Lower lobe of right lung (tissue), 2 donors: ENCODE measurements around the gene MAPKAP1. TPM values are rescaled to one million over a fixed set of nuclear protein-coding genes. Genes with fewer than 3 reads are reported as not detected.

ENCODE experiments used
- ATAC-seq, 2 donors: fragments of 200-7000 bp; cut with Tn5 transposase; one replicate each; pipeline ENCODE4 v1.9.1; 2020 to 2022; ENCODE audit warnings: mild to moderate bottlenecking in 2 of 2, moderate library complexity in 2 of 2
- DNase-seq: peaks from one replicate; pipeline ENCODE4 v3.0.0-alpha.2; 2020
- H3K27ac ChIP-seq: fragments of 200-600 bp; one replicate; pipeline ENCODE4 v1.8.0; 2022
- H3K27me3 ChIP-seq: fragments of 200-600 bp; one replicate; pipeline ENCODE4 v1.8.0; 2022; ENCODE audit warnings: low read depth
- H3K36me3 ChIP-seq: fragments of 200-600 bp; one replicate; pipeline ENCODE4 v1.8.0; 2022; ENCODE audit warnings: mild to moderate bottlenecking
- H3K4me1 ChIP-seq: fragments of 200-600 bp; one replicate; pipeline ENCODE4 v1.8.0; 2022
- H3K4me3 ChIP-seq: fragments of 200-600 bp; one replicate; pipeline ENCODE4 v1.8.0; 2022; ENCODE audit warnings: mild to moderate bottlenecking
- H3K9me3 ChIP-seq: fragments of 200-600 bp; one replicate; pipeline ENCODE4 v1.8.0; 2022
- CTCF ChIP-seq: fragments of 200-600 bp; IDR thresholded peaks from one replicate; pipeline ENCODE4 v1.8.0; 2022; ENCODE audit warnings: antibody characterized with exemption, mild to moderate bottlenecking
- intact Hi-C: fragments of 100-400 bp; cut with DNase I; formaldehyde crosslinking; loops from one replicate; pipeline ENCODE4 v1.11.0; 2022
- total RNA-seq: library from RNA; stranded (reverse); fragmentation: NEBNext Ultra II Directional; extraction: Animal tissue kit (Norgen Biotek cat#: 25700); gene quantifications from one replicate; pipeline ENCODE4 v1.2.1, GENCODE V29; 2021
- donor health status: DM: no; HTN: yes; CAD: no; lungs with severe emphysema.

The MAPKAP1 gene
- total RNA-seq, 1 donor from 2014 or later: 71.5 TPM

DNA sequence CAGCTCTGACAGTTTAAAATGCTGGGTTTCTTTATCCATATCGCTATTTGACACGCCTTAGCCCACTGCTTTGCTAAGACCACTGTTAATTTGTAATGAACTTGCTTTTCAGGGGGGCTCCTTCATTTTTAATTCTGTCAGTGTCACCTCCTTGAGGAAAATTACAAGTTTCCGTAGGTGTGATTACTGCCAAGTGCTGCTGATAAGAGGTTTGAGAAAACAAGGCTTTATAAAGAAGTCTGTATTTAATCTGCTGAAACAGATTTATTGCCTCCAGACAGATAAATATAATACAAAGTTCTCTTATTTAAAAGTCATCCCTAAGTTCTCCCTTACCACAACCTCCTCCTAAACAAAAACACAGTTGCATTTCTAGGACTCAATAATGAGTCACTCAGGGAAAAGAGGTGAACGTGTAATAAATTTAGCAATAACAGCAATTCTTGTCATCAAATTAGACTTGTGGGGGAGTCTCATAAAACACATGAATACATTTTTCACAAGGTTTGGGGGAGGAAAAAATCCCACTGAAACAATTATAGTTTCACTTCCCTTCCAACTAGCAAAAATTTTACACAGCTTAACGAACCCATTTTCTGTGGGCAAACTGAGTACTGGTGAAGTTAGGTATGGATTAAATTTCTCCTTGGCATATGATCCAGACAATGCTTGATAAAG is 72.8 kb downstream of the MAPKAP1 start:
- H3K4me3 ChIP-seq: no peak overlapping the region
- H3K9me3 ChIP-seq: no peaks in the 10 kb centered on the region
- TF ChIP-seq CTCF: no peak
- H3K27me3 ChIP-seq: no peaks in the 10 kb centered on the region
- intact Hi-C loops: no loop called here
- DNase-seq (no peak), ATAC-seq (no peak)
- peaks cover 58% of the 10 kb centered on the region for H3K4me1 ChIP-seq
- H3K36me3 ChIP-seq: no peaks in the 10 kb centered on the region
- H3K27ac ChIP-seq: no peak overlapping the region

DNA sequence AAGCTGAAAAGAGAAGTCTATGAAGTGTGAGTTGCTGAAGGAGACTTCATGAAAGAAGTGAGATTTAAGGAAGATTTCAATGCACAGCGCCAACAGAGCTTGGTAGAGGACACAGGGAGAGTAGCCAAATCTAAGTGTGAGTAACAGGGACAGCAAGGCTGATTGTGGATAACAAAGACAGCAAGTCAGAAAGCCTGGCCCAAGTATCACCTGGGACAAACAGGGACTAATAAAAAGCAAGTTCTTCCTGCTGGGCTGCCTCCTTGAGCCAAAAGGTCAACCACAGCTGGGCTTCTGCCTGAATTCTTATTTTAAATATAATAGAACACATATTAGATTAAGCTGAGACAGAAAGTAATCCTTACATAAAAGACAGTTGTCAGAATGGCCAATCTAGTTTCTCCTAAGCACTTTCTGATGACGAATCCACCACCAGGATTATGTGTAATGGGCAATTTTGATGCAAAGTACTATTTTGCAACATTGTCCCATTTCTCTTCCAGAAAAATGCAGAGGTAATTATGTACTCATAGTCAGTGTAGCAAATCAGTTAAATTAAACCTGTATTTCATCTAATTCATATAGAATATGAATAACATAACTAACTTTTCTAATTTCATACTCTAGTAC is 73.8 kb downstream of the MAPKAP1 start:
- intact Hi-C loops: no loop called here
- Histone ChIP-seq H3K9me3 (no peaks in the 10 kb centered on the region), H3K36me3 (no peaks in the 10 kb centered on the region), H3K4me3 (no peak overlapping the region), H3K4me1 (peaks cover 55% of the 10 kb centered on the region), H3K27ac (peak overlapping the region; percentile 52), H3K27me3 (no peaks in the 10 kb centered on the region)
- ATAC-seq: no peak
- TF ChIP-seq CTCF: no peak
- DNase-seq: no peak

DNA sequence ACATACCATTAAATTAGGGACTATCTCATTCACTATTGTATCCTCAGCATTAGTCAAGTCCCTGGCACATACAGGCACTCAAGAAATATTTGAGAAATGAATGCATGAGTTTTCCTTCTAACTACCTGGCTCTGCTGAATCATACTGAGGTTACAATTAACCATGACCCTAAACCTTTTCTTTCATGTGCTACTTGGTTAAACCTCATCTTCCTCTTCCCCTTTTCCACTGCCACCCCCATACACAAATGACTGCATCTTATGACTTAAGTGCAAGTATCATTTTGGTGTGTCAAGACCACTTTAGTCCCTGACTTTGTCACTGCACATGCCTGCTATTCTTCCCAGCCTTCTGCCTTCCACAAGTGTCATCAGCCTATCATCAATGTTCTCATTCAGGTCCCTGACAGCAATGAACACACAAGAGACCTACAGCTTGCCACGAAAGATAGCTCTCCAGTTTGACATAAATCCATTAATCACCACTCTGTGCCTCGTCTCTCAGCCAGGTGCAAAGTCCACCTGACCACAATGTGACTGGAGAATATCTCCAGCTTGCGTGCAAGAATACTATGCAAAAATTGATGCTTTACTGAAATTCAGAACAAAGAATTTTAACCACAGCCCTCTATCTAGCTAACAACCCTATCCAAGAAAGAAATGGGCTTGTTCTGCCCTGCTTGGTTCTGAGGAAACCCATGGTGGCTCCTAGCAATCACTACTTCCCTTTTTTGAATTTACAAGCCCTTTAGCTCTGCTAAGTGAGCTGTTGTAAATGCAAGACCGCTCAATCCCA is 74.5 kb downstream of the MAPKAP1 start:
- peaks cover 55% of the 10 kb centered on the region for H3K4me1 ChIP-seq
- no peaks in the 10 kb centered on the region for H3K9me3 ChIP-seq
- DNase-seq: no peak
- peak; percentile 63 to 82 for ATAC-seq
- intact Hi-C loops: no loop called here
- no peak for TF ChIP-seq CTCF
- H3K4me3 ChIP-seq: no peak overlapping the region
- peak overlapping the region; percentile 52 for H3K27ac ChIP-seq
- H3K27me3 ChIP-seq: no peaks in the 10 kb centered on the region
- H3K36me3 ChIP-seq: no peaks in the 10 kb centered on the region

DNA sequence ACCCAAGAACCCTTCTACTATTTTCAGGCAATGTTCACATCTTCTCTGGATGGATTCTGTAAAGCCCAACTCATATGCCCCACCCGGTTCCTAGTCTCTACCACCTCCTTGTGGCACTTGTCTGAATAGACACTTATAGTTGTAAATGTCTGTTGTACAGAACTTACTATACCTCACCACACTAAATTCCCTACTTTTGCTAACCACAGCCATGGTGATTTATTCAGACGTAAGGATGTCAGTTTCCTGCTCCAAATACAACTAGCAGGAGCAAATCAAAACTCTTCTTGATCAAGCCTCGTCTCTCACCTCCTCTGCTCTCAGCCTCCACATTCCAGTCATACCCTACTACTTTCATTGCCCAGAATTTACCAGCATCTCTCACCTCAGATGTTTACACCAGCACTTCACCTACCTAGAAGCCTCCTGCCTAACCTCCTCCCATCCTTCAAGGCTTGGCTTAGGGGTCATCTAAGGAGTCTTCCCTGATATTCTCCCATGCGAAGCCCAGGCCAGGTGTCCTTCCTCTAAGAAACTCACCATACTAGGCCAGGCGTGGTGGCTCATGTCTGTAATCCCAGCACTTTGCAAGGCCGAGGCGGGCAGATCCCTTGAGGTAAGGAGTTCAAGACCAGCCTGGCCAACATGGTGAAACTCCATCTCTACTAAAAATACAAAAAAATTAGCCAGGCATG is 75.5 kb downstream of the MAPKAP1 start:
- TF ChIP-seq CTCF: peak; percentile 59
- H3K36me3 ChIP-seq: no peaks in the 10 kb centered on the region
- H3K9me3 ChIP-seq: no peaks in the 10 kb centered on the region
- H3K27ac ChIP-seq: no peak overlapping the region
- DNase-seq (no peak), ATAC-seq (peak; percentile 76 to 78)
- peaks cover 53% of the 10 kb centered on the region for H3K4me1 ChIP-seq
- intact Hi-C loops: no loop called here
- no peak overlapping the region for H3K4me3 ChIP-seq
- no peaks in the 10 kb centered on the region for H3K27me3 ChIP-seq

DNA sequence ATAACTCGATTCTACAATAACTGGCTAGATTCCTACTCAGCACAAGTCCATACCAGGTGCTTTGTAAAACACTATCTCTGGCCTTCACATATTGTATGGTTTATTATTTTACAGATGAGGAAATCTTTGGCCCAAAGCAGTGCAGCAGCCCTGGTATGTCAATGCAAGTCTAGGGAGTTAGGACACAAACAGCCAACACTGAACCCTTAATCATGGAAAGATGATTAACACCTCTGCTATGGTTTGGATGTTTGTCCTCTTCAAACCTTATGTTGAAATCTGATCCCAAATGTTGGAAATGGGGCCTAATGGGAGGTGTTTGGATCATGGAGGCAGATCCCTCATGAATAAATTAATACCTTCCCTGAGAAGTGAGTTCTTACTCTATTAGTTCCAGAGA is 76.6 kb downstream of the MAPKAP1 start:
- no peaks in the 10 kb centered on the region for H3K9me3 ChIP-seq

More for the DNA sequence above, 76.6 kb downstream of the MAPKAP1 start:
- DNase-seq: no peak
- no peak for ATAC-seq
- H3K27ac ChIP-seq: no peak overlapping the region
- H3K27me3 ChIP-seq: no peaks in the 10 kb centered on the region
- no peak overlapping the region for H3K4me3 ChIP-seq
- H3K36me3 ChIP-seq: no peaks in the 10 kb centered on the region
- TF ChIP-seq CTCF: no peak
- intact Hi-C loops: no loop called here
- H3K4me1 ChIP-seq: peaks cover 49% of the 10 kb centered on the region
